Neural progenitor cell (in vitro differentiated cells): ENCODE results near the gene LRRC47. TPM values are rescaled to one million over a fixed set of nuclear protein-coding genes. Genes with fewer than 3 reads are reported as not detected.

Experiments
- DNase-seq: peaks from one replicate; pipeline ENCODE4 v3.0.0-alpha.2; 2016; ENCODE audit warnings: low spot score
- H2AFZ ChIP-seq: fragments of 200-600 bp; sonication (generic); replicated peaks from 2 replicates; pipeline ENCODE4 v1.6.1; 2016; ENCODE audit warnings: antibody characterized with exemption
- H3F3A ChIP-seq: fragments of 200-600 bp; sonication (generic); 2 replicates; pipeline ENCODE4 v1.6.1; 2016; ENCODE audit warnings: antibody characterized with exemption, low read depth
- H3K27ac ChIP-seq: fragments of 200-600 bp; sonication (generic); 2 replicates; pipeline ENCODE4 v1.5.1; 2016; ENCODE audit warnings: mild to moderate bottlenecking
- H3K27me3 ChIP-seq: fragments of 200-600 bp; sonication (generic); 2 replicates; pipeline ENCODE4 v1.6.1; 2016; ENCODE audit warnings: mild to moderate bottlenecking, moderate library complexity
- H3K36me3 ChIP-seq: fragments of 200-600 bp; sonication (generic); 2 replicates; pipeline ENCODE4 v1.5.1; 2016
- H3K4me1 ChIP-seq: fragments of 200-600 bp; sonication (generic); 2 replicates; pipeline ENCODE4 v1.6.1; 2016; ENCODE audit warnings: mixed run types
- H3K4me2 ChIP-seq: fragments of 200-600 bp; sonication (generic); 2 replicates; pipeline ENCODE4 v1.6.1; 2016
- H3K4me3 ChIP-seq: fragments of 200-600 bp; sonication (generic); 2 replicates; pipeline ENCODE4 v1.5.1; 2016
- H3K79me2 ChIP-seq: fragments of 200-600 bp; sonication (generic); 2 replicates; pipeline ENCODE4 v1.6.1; 2016; ENCODE audit warnings: low read depth
- H3K9ac ChIP-seq: fragments of 200-600 bp; sonication (generic); 2 replicates; pipeline ENCODE4 v1.6.1; 2016
- H3K9me3 ChIP-seq: fragments of 200-600 bp; sonication (generic); 2 replicates; pipeline ENCODE4 v1.5.1; 2016; ENCODE audit warnings: low read depth
- H4K20me1 ChIP-seq: fragments of 200-600 bp; sonication (generic); 2 replicates; pipeline ENCODE4 v1.6.1; 2016; ENCODE audit warnings: low read depth
- H3K27ac Mint-ChIP-seq: 3 replicates; pipeline ENCODE4 v1.8.0; 2021; ENCODE audit warnings: mixed read lengths
- H3K27me3 Mint-ChIP-seq: 2 replicates; pipeline ENCODE4 v1.8.0; 2022; ENCODE audit warnings: low read depth, mild to moderate bottlenecking, inconsistent platforms, moderate library complexity, mixed read lengths; ENCODE audit not compliant: insufficient read depth
- H3K36me3 Mint-ChIP-seq: 3 replicates; pipeline ENCODE4 v1.8.0; 2021; ENCODE audit warnings: mixed read lengths
- H3K4me1 Mint-ChIP-seq: 3 replicates; pipeline ENCODE4 v1.8.0; 2021; ENCODE audit warnings: mixed read lengths
- H3K4me3 Mint-ChIP-seq: 3 replicates; pipeline ENCODE4 v1.8.0; 2021; ENCODE audit warnings: mild to moderate bottlenecking, moderate library complexity, mixed read lengths
- H3K9me3 Mint-ChIP-seq: 3 replicates; pipeline ENCODE4 v1.8.0; 2020; ENCODE audit warnings: mixed read lengths
- CTCF ChIP-seq: fragments of 200-600 bp; sonication (generic); IDR thresholded peaks from 2 replicates; pipeline ENCODE4 v1.5.1; 2017; ENCODE audit warnings: antibody characterized with exemption, mild to moderate bottlenecking
- EZH2 ChIP-seq: fragments of 200-600 bp; sonication (generic); IDR thresholded peaks from 2 replicates; pipeline ENCODE4 v1.6.1; 2017; ENCODE audit warnings: antibody characterized with exemption, mild to moderate bottlenecking, moderate library complexity
- EZH2phosphoT487 ChIP-seq: fragments of 200-600 bp; sonication (generic); IDR thresholded peaks from 2 replicates; pipeline ENCODE4 v1.6.1; 2017; ENCODE audit warnings: antibody characterized with exemption
- total RNA-seq: library from RNA; depleted of rRNA; stranded (reverse); fragments of >200 nt; gene quantifications from 2 replicates; pipeline ENCODE4 v1.2.3, GENCODE V29; 2015; ENCODE audit warnings: low replicate concordance

LRRC47 gene
- total RNA-seq, 1 donor from 2014 or later: 51.0 TPM

GRCh38 chr1:3742439-3743298, 53.6 kb downstream of the LRRC47 start:
- Histone ChIP-seq H3K36me3 (no peaks in the 10 kb centered on the region), H3K4me3 (no peak overlapping the region), H3K9me3 (no peaks in the 10 kb centered on the region), H4K20me1 (peaks cover 39% of the 10 kb centered on the region), H3K27me3 (no peaks in the 10 kb centered on the region), H3K4me1 (peaks cover 11% of the 10 kb centered on the region), H2AFZ (no peak overlapping the region), H3K4me2 (no peak overlapping the region), H3F3A (no peaks in the 10 kb centered on the region), H3K27ac (no peak overlapping the region), H3K9ac (no peak overlapping the region), H3K79me2 (peaks cover 17% of the 10 kb centered on the region)
- H3K27ac Mint-ChIP-seq: no peak overlapping the region
- TF ChIP-seq EZH2phosphoT487 (no peak), CTCF (no peak), EZH2 (no peak)
- peaks cover 6% of the 10 kb centered on the region for H3K27me3 Mint-ChIP-seq
- H3K4me3 Mint-ChIP-seq: no peak overlapping the region
- H3K9me3 Mint-ChIP-seq: no peaks in the 10 kb centered on the region
- peaks cover 10% of the 10 kb centered on the region for H3K36me3 Mint-ChIP-seq
- DNase-seq: no peak
- peaks cover 16% of the 10 kb centered on the region for H3K4me1 Mint-ChIP-seq

- no peak overlapping the region for H2AFZ ChIP-seq
- H3K4me1 ChIP-seq: peaks cover 11% of the 10 kb centered on the region
- H3K9ac ChIP-seq: no peak overlapping the region
- no peaks in the 10 kb centered on the region for H3K27me3 ChIP-seq
- no peak overlapping the region for H3K4me2 ChIP-seq
- no peaks in the 10 kb centered on the region for H3K9me3 ChIP-seq
- H3K79me2 ChIP-seq: peaks cover 17% of the 10 kb centered on the region
- no peak for DNase-seq
- H4K20me1 ChIP-seq: peaks cover 39% of the 10 kb centered on the region
- H3K4me3 ChIP-seq: no peak overlapping the region
- TF ChIP-seq EZH2phosphoT487 (no peak), CTCF (no peak), EZH2 (no peak)
- Mint-ChIP-seq H3K36me3 (peaks cover 16% of the 10 kb centered on the region), H3K9me3 (no peaks in the 10 kb centered on the region), H3K4me1 (peaks cover 16% of the 10 kb centered on the region), H3K4me3 (no peak overlapping the region), H3K27me3 (peaks cover 6% of the 10 kb centered on the region), H3K27ac (no peak overlapping the region)
- H3K36me3 ChIP-seq: no peaks in the 10 kb centered on the region
- no peak overlapping the region for H3K27ac ChIP-seq
- no peaks in the 10 kb centered on the region for H3F3A ChIP-seq
Measured at GRCh38 chr1:3741566-3742438, 54.5 kb downstream of the LRRC47 start.

GRCh38 chr1:3740752-3741151, 55.5 kb downstream of the LRRC47 start:
- H3K9me3 Mint-ChIP-seq: no peaks in the 10 kb centered on the region

More at GRCh38 chr1:3740752-3741151, 55.5 kb downstream of the LRRC47 start:
- H3K4me1 Mint-ChIP-seq: peaks cover 9% of the 10 kb centered on the region
- peaks cover 5% of the 10 kb centered on the region for H3K27me3 Mint-ChIP-seq
- Histone ChIP-seq H3K4me3 (no peak overlapping the region), H3F3A (no peaks in the 10 kb centered on the region), H3K9ac (no peak overlapping the region), H4K20me1 (peaks cover 28% of the 10 kb centered on the region), H3K79me2 (peaks cover 9% of the 10 kb centered on the region), H3K27ac (no peak overlapping the region), H3K9me3 (no peaks in the 10 kb centered on the region), H2AFZ (no peak overlapping the region), H3K27me3 (no peaks in the 10 kb centered on the region), H3K4me2 (no peak overlapping the region), H3K4me1 (peaks cover 5% of the 10 kb centered on the region), H3K36me3 (no peaks in the 10 kb centered on the region)
- peaks cover 14% of the 10 kb centered on the region for H3K36me3 Mint-ChIP-seq
- no peak overlapping the region for H3K27ac Mint-ChIP-seq
- DNase-seq: no peak
- no peak overlapping the region for H3K4me3 Mint-ChIP-seq
- TF ChIP-seq CTCF (no peak), EZH2 (no peak), EZH2phosphoT487 (no peak)
